ENCODE data around the gene DCAF12L2. TPM values are rescaled to one million over a fixed set of nuclear protein-coding genes. Genes with fewer than 3 reads are reported as not detected.

Gene DCAF12L2
- polyA plus RNA-seq, 1 of the 3 experiments (the other 2 are of a cell fraction): not detected

DNA sequence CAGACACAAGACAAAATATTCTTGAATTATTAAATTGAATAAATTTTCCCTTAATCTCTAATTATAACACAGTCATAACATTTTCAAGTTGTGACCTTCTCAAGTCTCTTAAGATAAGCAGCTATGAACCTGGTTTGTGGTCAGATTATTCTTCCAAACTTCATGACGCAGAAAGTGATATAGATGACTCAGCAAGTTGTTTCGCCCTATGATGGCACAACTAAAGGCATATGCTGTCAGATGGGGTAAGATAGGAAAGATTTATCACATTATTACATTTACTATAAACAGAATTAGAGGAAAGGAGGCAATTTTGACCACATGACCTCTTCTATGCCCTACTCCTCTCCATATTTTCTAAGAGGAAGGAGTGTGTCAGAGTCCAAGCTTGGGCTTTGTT lies 4.6 kb upstream of the DCAF12L2 start:
- H3F3A ChIP-seq (replicated peaks; ENCODE audit: insufficient read depth): no peaks in the 10 kb centered on the region
- H3K36me3 ChIP-seq (replicated peaks in 1 of 2; ENCODE audit: control insufficient read depth in 1 of 2, insufficient read depth in 2 of 2, low read length in 1 of 2): no peaks in the 10 kb centered on the region
- H2AFZ ChIP-seq (ENCODE audit: low read depth): no peak overlapping the region
- no peak for DNase-seq
- TF ChIP-seq NFIC (IDR thresholded peaks at IDR 0.05; ENCODE audit: borderline replicate concordance): no peak
- ChIA-PET POLR2A (no interaction called here), CTCF (no interaction called here)
- no peak overlapping the region for H3K4me3 ChIP-seq (ENCODE audit: low read depth in 2 of 2, low read length in 1 of 2)
- no peaks in the 10 kb centered on the region for H3K9me2 ChIP-seq
- 3% methylated on average over 2 of the region's 2 CpGs for WGBS (ENCODE audit: low lambda C conversion rate)
- H3K9me3 ChIP-seq: no peaks in the 10 kb centered on the region
- H3K79me2 ChIP-seq (ENCODE audit: insufficient read depth): no peaks in the 10 kb centered on the region
- no peak overlapping the region for H3K9ac ChIP-seq
- H3K4me2 ChIP-seq: no peak overlapping the region
- H4K20me1 ChIP-seq (ENCODE audit: insufficient read depth): no peaks in the 10 kb centered on the region
- H3K4me1 ChIP-seq (ENCODE audit: control insufficient read depth in 1 of 2, insufficient read depth in 2 of 2, low read depth in 1 of 2, low read length in 1 of 2): no peaks in the 10 kb centered on the region
- H3K27ac ChIP-seq (ENCODE audit: low read depth in 2 of 2, low read length in 1 of 2): no peak overlapping the region
- no peaks in the 10 kb centered on the region for H3K27me3 ChIP-seq (ENCODE audit: insufficient read depth)

- H3K4me2 ChIP-seq: no peak overlapping the region
- no peaks in the 10 kb centered on the region for H3K27me3 ChIP-seq (ENCODE audit: insufficient read depth)
- H3K79me2 ChIP-seq (ENCODE audit: insufficient read depth): no peaks in the 10 kb centered on the region
- no peaks in the 10 kb centered on the region for H3K9me3 ChIP-seq
- no peak overlapping the region for H3K27ac ChIP-seq (ENCODE audit: low read depth in 2 of 2, low read length in 1 of 2)
- H3K9me2 ChIP-seq: no peaks in the 10 kb centered on the region
- no peaks in the 10 kb centered on the region for H3K36me3 ChIP-seq (replicated peaks in 1 of 2; ENCODE audit: control insufficient read depth in 1 of 2, insufficient read depth in 2 of 2, low read length in 1 of 2)
- ChIA-PET POLR2A (no interaction called here), CTCF (no interaction called here)
- no peak for DNase-seq
- H3K4me1 ChIP-seq (ENCODE audit: control insufficient read depth in 1 of 2, insufficient read depth in 2 of 2, low read depth in 1 of 2, low read length in 1 of 2): no peaks in the 10 kb centered on the region
- WGBS (ENCODE audit: low lambda C conversion rate): 15% methylated on average over 3 of the region's 3 CpGs
- H2AFZ ChIP-seq (ENCODE audit: low read depth): no peak overlapping the region
- no peaks in the 10 kb centered on the region for H4K20me1 ChIP-seq (ENCODE audit: insufficient read depth)
- TF ChIP-seq PBX3 (IDR thresholded peaks at IDR 0.05) (no peak), TAF1 (IDR thresholded peaks at IDR 0.05; ENCODE audit: borderline replicate concordance, low read depth, low read length) (no peak), JUND (IDR thresholded peaks at IDR 0.05) (no peak), TCF12 (IDR thresholded peaks at IDR 0.05) (no peak), SMC3 (IDR thresholded peaks at IDR 0.05; ENCODE audit: low read depth, low read length) (no peak)
- TF ChIP-seq, protein P1, sequence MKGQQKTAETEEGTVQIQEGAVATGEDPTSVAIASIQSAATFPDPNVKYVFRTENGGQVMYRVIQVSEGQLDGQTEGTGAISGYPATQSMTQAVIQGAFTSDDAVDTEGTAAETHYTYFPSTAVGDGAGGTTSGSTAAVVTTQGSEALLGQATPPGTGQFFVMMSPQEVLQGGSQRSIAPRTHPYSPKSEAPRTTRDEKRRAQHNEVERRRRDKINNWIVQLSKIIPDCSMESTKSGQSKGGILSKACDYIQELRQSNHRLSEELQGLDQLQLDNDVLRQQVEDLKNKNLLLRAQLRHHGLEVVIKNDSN (IDR thresholded peaks at IDR 0.05; ENCODE audit: borderline replicate concordance, low read depth): no peak
- TF ChIP-seq, protein P2, sequence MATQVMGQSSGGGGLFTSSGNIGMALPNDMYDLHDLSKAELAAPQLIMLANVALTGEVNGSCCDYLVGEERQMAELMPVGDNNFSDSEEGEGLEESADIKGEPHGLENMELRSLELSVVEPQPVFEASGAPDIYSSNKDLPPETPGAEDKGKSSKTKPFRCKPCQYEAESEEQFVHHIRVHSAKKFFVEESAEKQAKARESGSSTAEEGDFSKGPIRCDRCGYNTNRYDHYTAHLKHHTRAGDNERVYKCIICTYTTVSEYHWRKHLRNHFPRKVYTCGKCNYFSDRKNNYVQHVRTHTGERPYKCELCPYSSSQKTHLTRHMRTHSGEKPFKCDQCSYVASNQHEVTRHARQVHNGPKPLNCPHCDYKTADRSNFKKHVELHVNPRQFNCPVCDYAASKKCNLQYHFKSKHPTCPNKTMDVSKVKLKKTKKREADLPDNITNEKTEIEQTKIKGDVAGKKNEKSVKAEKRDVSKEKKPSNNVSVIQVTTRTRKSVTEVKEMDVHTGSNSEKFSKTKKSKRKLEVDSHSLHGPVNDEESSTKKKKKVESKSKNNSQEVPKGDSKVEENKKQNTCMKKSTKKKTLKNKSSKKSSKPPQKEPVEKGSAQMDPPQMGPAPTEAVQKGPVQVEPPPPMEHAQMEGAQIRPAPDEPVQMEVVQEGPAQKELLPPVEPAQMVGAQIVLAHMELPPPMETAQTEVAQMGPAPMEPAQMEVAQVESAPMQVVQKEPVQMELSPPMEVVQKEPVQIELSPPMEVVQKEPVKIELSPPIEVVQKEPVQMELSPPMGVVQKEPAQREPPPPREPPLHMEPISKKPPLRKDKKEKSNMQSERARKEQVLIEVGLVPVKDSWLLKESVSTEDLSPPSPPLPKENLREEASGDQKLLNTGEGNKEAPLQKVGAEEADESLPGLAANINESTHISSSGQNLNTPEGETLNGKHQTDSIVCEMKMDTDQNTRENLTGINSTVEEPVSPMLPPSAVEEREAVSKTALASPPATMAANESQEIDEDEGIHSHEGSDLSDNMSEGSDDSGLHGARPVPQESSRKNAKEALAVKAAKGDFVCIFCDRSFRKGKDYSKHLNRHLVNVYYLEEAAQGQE (IDR thresholded peaks at IDR 0.05; ENCODE audit: low read depth, low read length): no peak
- H3K4me3 ChIP-seq (ENCODE audit: low read depth in 2 of 2, low read length in 1 of 2): no peak overlapping the region
- H3K9ac ChIP-seq: no peak overlapping the region
- H3F3A ChIP-seq (replicated peaks; ENCODE audit: insufficient read depth): no peaks in the 10 kb centered on the region
Measured at GRCh38 chrX:126167560-126167959, 1.5 kb upstream of the DCAF12L2 start.
